GM19043 (cell line): ENCODE results near the gene ITGB3BP.
"Not testable (repeated sequence)": the region's sequence is repeated elsewhere in the genome, so short reads cannot be mapped to it uniquely, and the experiment has no call there.

Experiments
- ATAC-seq: cut with Tn5 transposase; IDR thresholded peaks from one replicate; pipeline ENCODE4 v1.9.1; 2021; ENCODE audit warnings: low read depth; ENCODE audit not compliant: unreplicated experiment

Gene ITGB3BP

DNA sequence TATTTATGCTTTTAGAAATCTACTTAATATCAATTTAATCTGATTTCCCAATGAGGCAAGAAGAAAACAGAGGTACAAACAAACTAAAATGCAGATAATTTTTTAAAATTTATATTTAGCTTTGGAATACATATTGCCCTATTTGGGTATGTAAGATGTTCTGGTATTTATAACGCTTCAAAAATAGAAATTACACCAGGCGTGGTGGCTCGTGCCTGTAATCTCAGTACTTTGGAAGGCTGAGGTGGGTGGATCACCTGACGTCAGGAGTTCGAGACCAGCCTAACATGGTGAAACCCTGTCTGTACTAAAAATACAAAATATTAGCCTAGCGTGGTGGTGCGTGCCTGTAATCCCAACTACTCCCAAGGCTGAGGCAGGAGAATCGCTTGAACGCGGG, 13.3 kb downstream of the ITGB3BP start:
- ATAC-seq, result no peak

GRCh38 chr1:63506782-63507181, 16.2 kb downstream of the ITGB3BP start:
- ATAC-seq, result no peak

GRCh38 chr1:63501256-63501655, 21.8 kb downstream of the ITGB3BP start:
- no peak for ATAC-seq

DNA sequence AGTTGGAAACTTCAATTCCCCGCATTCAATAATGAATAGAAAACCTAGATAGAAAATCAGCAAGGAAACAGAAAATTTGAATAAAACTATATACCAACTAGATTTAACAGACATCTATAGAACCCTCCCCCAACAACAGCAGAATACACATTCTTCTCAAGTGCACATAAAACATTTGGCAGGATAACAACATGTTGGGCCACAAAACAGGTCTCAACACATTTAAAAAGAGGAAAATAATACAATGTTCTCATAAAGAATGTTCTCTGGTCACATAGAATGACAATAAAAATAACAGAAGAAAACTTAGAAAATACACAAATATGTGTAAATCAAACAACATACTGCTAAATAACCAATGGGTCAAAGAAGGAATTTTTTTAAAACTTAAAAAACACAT, 24.9 kb downstream of the ITGB3BP start:
- no peak for ATAC-seq

DNA sequence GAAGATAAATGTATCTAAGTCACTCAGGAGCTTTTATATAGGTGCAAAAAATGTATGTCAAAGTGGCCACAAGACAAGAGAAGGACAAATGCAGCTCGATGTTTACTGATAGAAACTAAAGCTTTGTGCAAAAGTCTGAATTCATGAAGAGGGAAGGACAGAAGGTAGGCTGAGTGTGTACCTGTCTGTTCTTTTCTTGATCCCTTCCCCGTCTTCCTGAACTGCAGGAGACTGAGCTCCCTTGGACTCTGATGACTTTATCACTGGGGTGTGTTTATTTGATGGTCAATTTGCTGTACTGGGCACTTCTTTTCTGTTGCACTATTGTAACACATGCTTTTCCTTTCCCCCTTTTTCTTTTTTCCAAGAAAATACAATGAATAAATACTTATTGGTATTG, 25.4 kb downstream of the ITGB3BP start:
- ATAC-seq, result no peak

GRCh38 chr1:63487336-63488065, 35.5 kb downstream of the ITGB3BP start:
- no peak for ATAC-seq

DNA sequence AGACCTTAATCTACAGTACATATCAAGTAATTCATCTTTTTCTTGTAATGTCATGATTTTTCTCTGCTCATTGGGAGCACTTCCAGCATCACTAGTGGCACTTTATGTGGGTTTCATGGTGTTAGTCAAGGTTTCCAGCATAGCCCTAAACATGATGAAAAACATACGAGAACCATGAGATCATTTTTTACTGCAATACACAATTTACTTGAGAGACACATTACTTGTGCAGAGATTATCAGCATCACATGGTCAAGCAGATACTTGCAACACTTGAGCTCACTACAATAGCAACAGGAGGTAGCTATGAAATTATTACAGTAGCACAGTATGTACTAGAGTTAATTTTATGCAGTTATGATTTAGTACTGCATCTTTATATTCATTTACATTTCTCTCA, 36.4 kb downstream of the ITGB3BP start:
- no peak for ATAC-seq

- no peak for ATAC-seq
Measured at GRCh38 chr1:63480057-63480456, 43.0 kb downstream of the ITGB3BP start.

DNA sequence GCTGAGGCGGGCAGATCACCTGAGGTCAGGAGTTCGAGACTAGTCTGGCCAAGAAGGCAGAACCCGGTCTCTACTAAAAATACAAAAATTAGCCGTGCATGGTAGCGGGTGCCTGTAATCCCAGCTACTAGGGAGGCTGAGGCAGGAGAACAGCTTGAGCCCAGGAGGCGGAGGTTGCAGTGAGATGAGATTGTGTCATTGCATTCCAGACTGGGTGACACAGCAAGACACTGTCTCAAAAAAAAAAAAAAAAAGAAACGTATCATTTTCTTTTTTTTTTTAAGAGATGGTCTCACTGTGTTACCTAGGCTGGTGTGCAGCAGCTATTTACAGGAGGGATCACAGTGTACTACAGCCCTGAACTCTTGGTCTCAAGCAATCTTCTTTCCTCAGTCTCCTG, 47.3 kb downstream of the ITGB3BP start:
- ATAC-seq, result no peak

GRCh38 chr1:63468683-63469082, 54.3 kb downstream of the ITGB3BP start:
- not testable (repeated sequence) for ATAC-seq

GRCh38 chr1:63466759-63467158, 56.3 kb downstream of the ITGB3BP start:
- no peak for ATAC-seq

DNA sequence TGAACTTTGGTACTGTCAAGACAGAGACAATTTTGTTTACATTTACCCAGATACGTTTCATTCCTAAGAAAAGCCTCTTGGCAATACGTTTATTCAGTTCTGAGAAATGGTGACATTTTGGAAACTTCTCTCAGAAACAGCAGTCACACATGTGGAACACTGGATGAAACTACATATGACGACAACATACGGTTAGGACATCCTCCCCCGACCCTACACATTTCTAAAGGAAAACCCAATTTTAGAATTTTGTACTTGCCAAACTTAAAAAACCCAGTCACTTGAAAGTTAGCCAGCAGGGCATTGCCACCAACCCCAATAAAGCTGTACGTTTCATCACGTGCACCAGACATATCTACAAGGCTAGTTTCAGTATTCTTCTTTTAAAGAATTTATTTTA, 56.8 kb downstream of the ITGB3BP start:
- ATAC-seq, result no peak

DNA sequence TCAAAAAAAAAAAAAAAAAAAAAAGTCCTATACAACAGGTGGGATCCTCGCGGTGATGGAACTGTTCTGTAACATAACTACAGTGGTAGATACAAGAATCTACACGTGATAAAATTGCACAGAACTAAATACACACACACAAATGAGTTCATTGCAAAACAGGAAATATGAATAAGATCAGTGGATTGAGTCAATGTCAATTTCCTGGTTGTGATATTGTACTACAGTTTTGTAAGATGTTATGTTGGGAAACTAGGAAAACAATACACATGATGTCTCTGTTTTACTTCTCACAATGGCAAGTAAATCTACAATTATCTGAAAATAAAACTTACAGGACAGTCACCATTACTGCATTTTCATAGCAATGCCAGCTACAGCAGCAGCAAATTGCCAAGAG, 59.8 kb downstream of the ITGB3BP start:
- ATAC-seq, result no peak

DNA sequence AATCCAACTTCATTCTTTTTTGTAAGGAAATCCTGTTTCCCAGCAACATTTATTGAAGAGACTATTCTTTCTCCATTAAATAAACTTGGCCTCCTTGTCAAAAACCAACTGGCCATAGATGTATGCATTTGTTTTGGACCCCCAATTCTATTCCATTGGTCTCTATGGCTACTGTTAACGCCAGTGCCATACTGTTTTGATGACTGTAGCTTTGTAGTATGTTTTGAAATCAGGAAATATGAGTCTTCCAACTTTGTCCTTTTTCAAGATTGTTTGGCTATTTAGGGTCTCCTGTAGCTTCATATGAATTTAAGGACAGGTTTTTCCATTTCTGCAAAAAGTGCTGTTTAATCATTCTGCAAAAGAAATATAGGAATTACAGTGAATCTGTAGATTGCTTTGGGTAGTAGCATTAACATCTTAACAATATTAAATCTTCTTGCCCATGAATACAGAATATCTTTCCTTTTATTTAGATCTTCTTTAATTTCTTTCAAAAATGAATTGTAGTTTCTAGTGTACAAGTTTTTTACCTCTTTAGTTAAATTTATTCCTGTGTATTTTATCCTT, 61.3 kb downstream of the ITGB3BP start:
- ATAC-seq, result no peak

- ATAC-seq, result no peak
Measured at GRCh38 chr1:63458750-63459149, 64.3 kb downstream of the ITGB3BP start.

DNA sequence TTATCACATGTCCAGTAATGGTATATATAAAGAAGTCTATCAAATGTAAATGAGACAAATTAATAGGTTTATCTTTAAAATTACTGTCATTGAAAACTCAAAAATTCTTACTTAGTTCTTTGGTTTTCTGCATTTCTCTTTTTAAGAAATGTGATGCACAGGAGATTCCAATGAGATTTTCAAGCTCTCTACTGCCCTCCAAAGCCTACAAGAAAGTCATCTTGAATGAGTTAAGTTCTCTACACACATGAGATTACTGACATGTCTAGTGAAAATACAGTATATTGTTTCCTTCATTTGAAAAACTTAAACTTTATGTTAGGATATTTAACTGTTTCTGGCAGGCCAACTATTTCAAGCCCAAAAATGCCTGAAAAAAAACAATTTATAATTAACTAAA, 68.8 kb downstream of the ITGB3BP start:
- no peak for ATAC-seq

- no peak for ATAC-seq
Measured at GRCh38 chr1:63453232-63453631, 69.8 kb downstream of the ITGB3BP start.

GRCh38 chr1:63450416-63450815, 72.6 kb downstream of the ITGB3BP start:
- ATAC-seq, result no peak

DNA sequence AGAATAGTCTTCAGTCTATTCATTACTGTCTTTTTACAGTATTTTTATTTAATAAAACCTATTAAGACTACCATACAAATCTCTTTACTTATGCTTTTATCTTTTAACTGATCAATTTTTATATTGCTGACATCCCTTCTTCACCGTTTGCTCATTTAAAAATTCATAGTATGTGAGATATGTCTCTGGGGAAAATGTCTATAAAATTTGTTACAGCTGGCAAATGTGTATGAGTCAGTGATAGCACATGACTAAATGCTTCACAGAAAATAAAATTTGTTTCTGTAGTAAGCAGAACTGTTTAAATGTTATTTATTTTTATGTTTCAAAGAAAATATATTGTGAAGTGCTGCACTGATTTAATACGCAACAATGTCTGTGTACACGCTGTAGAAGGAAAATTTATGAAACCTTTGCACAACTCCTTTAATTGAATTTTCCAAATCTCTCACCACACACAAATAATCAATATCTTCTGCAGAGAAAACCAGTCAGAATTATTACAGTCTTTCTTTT, 74.2 kb downstream of the ITGB3BP start:
- ATAC-seq, result no peak

GRCh38 chr1:63442141-63442475, 80.9 kb downstream of the ITGB3BP start:
- no peak for ATAC-seq

- no peak for ATAC-seq
Measured at GRCh38 chr1:63435161-63435560, 87.9 kb downstream of the ITGB3BP start.

DNA sequence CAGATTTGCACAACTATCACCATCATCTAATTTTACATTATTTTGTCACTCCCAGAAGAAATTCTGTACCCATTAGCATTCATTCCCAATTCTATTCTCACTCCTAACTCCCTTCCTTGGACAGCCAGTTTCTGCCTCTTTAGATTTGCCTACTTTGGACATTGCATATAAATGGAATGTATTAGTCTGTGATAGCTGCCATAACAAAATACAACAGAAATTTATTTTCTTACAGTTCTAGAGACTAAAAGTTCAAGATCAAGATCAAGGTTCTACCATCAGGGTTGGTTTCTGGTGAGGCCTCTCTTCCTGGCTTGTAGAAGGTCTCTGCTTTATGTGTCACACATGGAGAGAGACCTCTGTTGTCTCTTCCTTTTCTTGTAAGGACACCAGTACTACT, 93.7 kb downstream of the ITGB3BP start:
- ATAC-seq, result no peak
